PC-3 (cell line): ENCODE results near the gene CSF2. TPM values are rescaled to one million over a fixed set of nuclear protein-coding genes. Genes with fewer than 3 reads are reported as not detected.
A peak's percentile ranks its signal among the peaks of the same experiment; 100 is the strongest.

Source experiments
- ATAC-seq: fragments of 200-7000 bp; cut with Tn5 transposase; 2 replicates; pipeline ENCODE4 v1.9.1; 2020; ENCODE audit warnings: mild to moderate bottlenecking, moderate library complexity
- BruUV-seq: library from RNA; stranded (reverse); fragments of 400-500 nt; replicated peaks from 2 replicates; lab custom pipeline; 2021; lab: Mats Ljungman, UMichigan
- CTCF ChIA-PET: fragments of 300-600 bp; sonication (Branson Sonifier 250); formaldehyde crosslinking; loops from one replicate; lab custom pipeline; 2022; ENCODE audit warnings: antibody characterized with exemption; lab: Charles Lee
- POLR2A ChIA-PET: fragments of 300-600 bp; sonication (Branson Sonifier 250); formaldehyde crosslinking; loops from one replicate; lab custom pipeline; 2022; ENCODE audit warnings: antibody characterized with exemption; ENCODE audit not compliant: unreplicated experiment; lab: Charles Lee
- DNase-seq: peaks from one replicate; pipeline ENCODE4 v3.0.0-alpha.2; 2015
- H2AFZ ChIP-seq: fragments of 300-600 bp; sonication (generic); 2 replicates; pipeline ENCODE4 v1.6.0; 2016; ENCODE audit warnings: antibody characterized with exemption, low read length
- H3F3A ChIP-seq: fragments of 300-600 bp; sonication (generic); one replicate; pipeline ENCODE4 v1.6.0; 2017; ENCODE audit warnings: antibody characterized with exemption, low read length, control low read depth, mild to moderate bottlenecking; ENCODE audit not compliant: unreplicated experiment
- H3K27ac ChIP-seq: fragments of 300-600 bp; sonication (generic); 2 replicates; pipeline ENCODE4 v1.5.1; 2016; ENCODE audit warnings: mild to moderate bottlenecking, low read length
- H3K27me3 ChIP-seq: fragments of 300-600 bp; sonication (generic); 2 replicates; pipeline ENCODE4 v1.6.1; 2016; ENCODE audit warnings: low read length, mixed read lengths
- H3K36me3 ChIP-seq: fragments of 300-600 bp; sonication (generic); 2 replicates; pipeline ENCODE4 v1.6.1; 2016; ENCODE audit warnings: low read depth, mixed run types, low read length, mixed read lengths
- H3K4me1 ChIP-seq: fragments of 300-600 bp; sonication (generic); 2 replicates; pipeline ENCODE4 v1.5.1; 2016; ENCODE audit warnings: low read length; ENCODE audit not compliant: insufficient read depth
- H3K4me2 ChIP-seq: fragments of 300-600 bp; sonication (generic); 2 replicates; pipeline ENCODE4 v1.6.0; 2016; ENCODE audit warnings: low read length
- H3K4me3 ChIP-seq: fragments of 300-600 bp; sonication (generic); 2 replicates; pipeline ENCODE4 v1.5.1; 2016; ENCODE audit warnings: mild to moderate bottlenecking, low read length, mixed read lengths
- H3K79me2 ChIP-seq: fragments of 300-600 bp; sonication (generic); 2 replicates; pipeline ENCODE4 v1.6.1; 2017; ENCODE audit warnings: low read length, mixed read lengths
- H3K9ac ChIP-seq: fragments of 300-600 bp; sonication (generic); 2 replicates; pipeline ENCODE4 v1.6.0; 2016; ENCODE audit warnings: mild to moderate bottlenecking, low read length
- H3K9me2 ChIP-seq: fragments of 300-600 bp; sonication (generic); replicated peaks from 2 replicates; pipeline ENCODE4 v1.6.1; 2016; ENCODE audit warnings: mixed run types, low read length, mixed read lengths
- H3K9me3 ChIP-seq: fragments of 300-600 bp; sonication (generic); 2 replicates; pipeline ENCODE4 v1.6.1; 2016; ENCODE audit warnings: low read length, mixed read lengths
- H4K20me1 ChIP-seq: fragments of 300-600 bp; sonication (generic); 2 replicates; pipeline ENCODE4 v1.6.1; 2016; ENCODE audit warnings: low read length, mixed read lengths
- EZH2 ChIP-seq: fragments of 300-600 bp; sonication (generic); IDR thresholded peaks from one replicate; pipeline ENCODE4 v1.6.1; 2017; ENCODE audit warnings: antibody characterized with exemption, mild to moderate bottlenecking, low read length; ENCODE audit not compliant: unreplicated experiment
- EZH2phosphoT487 ChIP-seq: fragments of 300-600 bp; sonication (generic); IDR thresholded peaks from 2 replicates; pipeline ENCODE4 v1.6.1; 2018; ENCODE audit warnings: mild to moderate bottlenecking, antibody characterized with exemption, low read length, borderline replicate concordance
- intact Hi-C: fragments of 100-400 bp; cut with micrococcal nuclease; formaldehyde crosslinking; loops from 2 replicates; pipeline ENCODE4 v1.9.0; 2023
- total RNA-seq: library from RNA; depleted of rRNA; stranded (reverse); fragments of >200 nt; gene quantifications from 2 replicates; pipeline ENCODE4 v1.2.3, GENCODE V29; 2014
- TF ChIP-seq, protein P1 (sequence below): fragments of 300-600 bp; sonication (generic); conservative IDR thresholded peaks from 2 replicates; pipeline ENCODE4 v1.5.1; 2017; ENCODE audit warnings: antibody characterized with exemption, low read depth, mild to moderate bottlenecking, low read length

Gene CSF2
- total RNA-seq, 1 experiment from 2014 or later: 93.6 TPM

DNA sequence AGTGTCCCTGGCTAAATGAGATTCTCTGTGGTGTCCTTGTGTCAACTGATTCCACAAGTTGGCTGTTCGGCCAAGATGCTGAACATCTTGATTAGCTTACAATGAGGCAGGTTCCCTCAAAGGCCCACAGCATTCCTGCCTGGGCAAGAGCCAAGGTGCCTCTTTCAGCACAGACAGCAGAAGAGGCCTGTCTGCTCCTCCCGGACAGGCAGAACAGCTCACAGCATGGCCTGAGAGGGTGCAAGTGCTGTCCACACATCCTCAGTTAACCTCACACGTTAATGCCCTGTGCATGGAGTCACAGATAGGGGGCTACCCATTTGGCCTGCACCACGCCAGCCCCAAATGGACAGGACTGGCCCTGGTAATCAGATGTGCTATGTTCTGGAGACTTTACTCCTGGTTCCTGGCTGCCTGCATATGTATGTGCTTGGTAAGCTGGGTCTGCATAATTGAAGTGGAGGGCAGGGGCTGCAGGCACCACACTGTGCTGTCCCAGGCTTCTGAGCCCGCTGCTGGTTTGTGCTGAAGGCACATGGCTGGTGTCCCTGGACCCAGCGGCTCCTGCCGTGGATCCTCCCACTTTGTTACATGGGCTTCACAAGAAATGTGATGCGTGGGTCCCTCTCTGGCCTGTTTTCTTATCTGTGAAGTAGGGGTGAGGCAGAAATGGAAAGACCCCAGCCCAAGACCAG, 8.9 kb downstream of the CSF2 start:
- ChIA-PET POLR2A (no interaction called here), CTCF (no interaction called here)
- no peaks in the 10 kb centered on the region for H3K79me2 ChIP-seq
- TF ChIP-seq EZH2phosphoT487 (no peak), EZH2 (no peak)
- TF ChIP-seq, protein P1, sequence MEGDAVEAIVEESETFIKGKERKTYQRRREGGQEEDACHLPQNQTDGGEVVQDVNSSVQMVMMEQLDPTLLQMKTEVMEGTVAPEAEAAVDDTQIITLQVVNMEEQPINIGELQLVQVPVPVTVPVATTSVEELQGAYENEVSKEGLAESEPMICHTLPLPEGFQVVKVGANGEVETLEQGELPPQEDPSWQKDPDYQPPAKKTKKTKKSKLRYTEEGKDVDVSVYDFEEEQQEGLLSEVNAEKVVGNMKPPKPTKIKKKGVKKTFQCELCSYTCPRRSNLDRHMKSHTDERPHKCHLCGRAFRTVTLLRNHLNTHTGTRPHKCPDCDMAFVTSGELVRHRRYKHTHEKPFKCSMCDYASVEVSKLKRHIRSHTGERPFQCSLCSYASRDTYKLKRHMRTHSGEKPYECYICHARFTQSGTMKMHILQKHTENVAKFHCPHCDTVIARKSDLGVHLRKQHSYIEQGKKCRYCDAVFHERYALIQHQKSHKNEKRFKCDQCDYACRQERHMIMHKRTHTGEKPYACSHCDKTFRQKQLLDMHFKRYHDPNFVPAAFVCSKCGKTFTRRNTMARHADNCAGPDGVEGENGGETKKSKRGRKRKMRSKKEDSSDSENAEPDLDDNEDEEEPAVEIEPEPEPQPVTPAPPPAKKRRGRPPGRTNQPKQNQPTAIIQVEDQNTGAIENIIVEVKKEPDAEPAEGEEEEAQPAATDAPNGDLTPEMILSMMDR: no peak
- H3K4me3 ChIP-seq: no peak overlapping the region
- peaks cover 21% of the 10 kb centered on the region for H3K4me1 ChIP-seq
- DNase-seq: no peak
- H4K20me1 ChIP-seq: no peaks in the 10 kb centered on the region
- H3K9me3 ChIP-seq: no peaks in the 10 kb centered on the region
- ATAC-seq: no peak
- H3K4me2 ChIP-seq: no peak overlapping the region
- H3K9ac ChIP-seq: no peak overlapping the region
- H3K27ac ChIP-seq: no peak overlapping the region
- H2AFZ ChIP-seq: no peak overlapping the region
- intact Hi-C loops: no loop called here
- BruUV-seq: no TSS peak
- no peaks in the 10 kb centered on the region for H3F3A ChIP-seq
- no peaks in the 10 kb centered on the region for H3K27me3 ChIP-seq
- H3K36me3 ChIP-seq: no peaks in the 10 kb centered on the region
- H3K9me2 ChIP-seq: no peaks in the 10 kb centered on the region

DNA sequence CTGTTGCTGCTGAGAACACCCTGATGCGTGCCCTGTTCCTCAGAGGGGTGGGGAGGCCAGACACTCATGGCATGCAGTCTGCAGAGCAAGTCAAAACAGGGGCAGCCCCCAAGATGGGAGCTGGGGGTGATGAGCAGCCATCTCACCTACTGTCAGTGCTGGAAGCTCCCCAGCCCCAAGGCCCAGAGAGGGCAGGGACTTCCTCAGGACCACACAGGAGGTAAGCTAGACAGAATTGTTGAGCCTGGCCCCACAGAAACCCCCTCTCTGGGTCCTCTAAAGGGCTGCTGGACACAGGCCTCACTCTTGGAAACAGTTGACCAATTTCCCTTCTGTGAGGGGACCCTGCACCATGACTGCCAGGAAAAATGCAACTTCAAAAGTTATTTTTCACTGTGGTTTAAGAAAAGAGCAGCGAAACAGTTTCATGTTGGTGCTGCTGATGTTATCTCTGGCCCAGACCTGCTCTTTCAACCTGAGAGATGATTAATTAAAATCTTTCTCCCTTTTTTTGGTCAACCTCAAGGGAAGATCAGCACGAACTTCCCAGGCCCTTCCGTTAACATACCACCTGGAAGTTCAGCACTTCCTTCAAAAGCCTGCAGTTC, 9.6 kb downstream of the CSF2 start:
- H3K27ac ChIP-seq: no peak overlapping the region
- no peaks in the 10 kb centered on the region for H3K27me3 ChIP-seq
- no TSS peak for BruUV-seq
- no peaks in the 10 kb centered on the region for H3K79me2 ChIP-seq
- H3K4me1 ChIP-seq: peaks cover 21% of the 10 kb centered on the region
- H3K36me3 ChIP-seq: no peaks in the 10 kb centered on the region
- H3K4me3 ChIP-seq: no peak overlapping the region
- H3K9me3 ChIP-seq: no peaks in the 10 kb centered on the region
- DNase-seq: no peak
- TF ChIP-seq EZH2: no peak
- TF ChIP-seq, protein P1: no peak
- no peak for TF ChIP-seq EZH2phosphoT487
- POLR2A ChIA-PET: no interaction called here
- H3K9ac ChIP-seq: no peak overlapping the region
- CTCF ChIA-PET: no interaction called here
- H3K4me2 ChIP-seq: no peak overlapping the region
- intact Hi-C loops: no loop called here
- no peak for ATAC-seq
- no peaks in the 10 kb centered on the region for H3F3A ChIP-seq
- H3K9me2 ChIP-seq: no peaks in the 10 kb centered on the region
- H4K20me1 ChIP-seq: no peaks in the 10 kb centered on the region
- no peak overlapping the region for H2AFZ ChIP-seq

DNA sequence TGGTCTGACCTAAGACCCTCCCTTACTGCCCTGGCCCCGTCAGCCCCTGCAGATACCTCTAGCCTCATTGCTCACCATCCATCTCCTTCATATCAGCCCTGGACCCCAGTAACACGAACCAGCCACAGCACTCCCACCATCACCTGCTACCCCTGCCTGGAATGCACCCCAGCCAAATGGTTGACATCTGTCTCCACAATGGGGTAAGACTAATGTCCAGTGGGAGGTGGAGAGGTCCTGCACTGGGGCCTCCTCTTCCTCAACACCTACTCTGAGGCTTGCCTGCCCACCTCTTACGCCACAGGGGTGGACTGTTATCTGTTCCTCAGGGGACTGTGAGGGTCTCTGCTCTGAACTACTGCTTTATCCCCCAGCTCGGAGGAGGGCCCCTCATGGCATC, 12.1 kb downstream of the CSF2 start:
- Histone ChIP-seq H3K4me1 (peaks cover 36% of the 10 kb centered on the region), H3K9me3 (no peaks in the 10 kb centered on the region), H3K27me3 (no peaks in the 10 kb centered on the region), H3K27ac (peak overlapping the region; percentile 75), H3F3A (no peaks in the 10 kb centered on the region), H3K4me3 (no peak overlapping the region), H4K20me1 (no peaks in the 10 kb centered on the region), H3K36me3 (no peaks in the 10 kb centered on the region), H3K9ac (0 out of 2 replicates have a peak overlapping the region, but pooled peaks have one; percentile 6), H3K9me2 (no peaks in the 10 kb centered on the region), H3K79me2 (no peaks in the 10 kb centered on the region), H3K4me2 (peak overlapping the region; percentile 24; the same call in 1 of the 2 replicates), H2AFZ (no peak overlapping the region)
- ChIA-PET POLR2A (interaction anchor here (1.1 kb wide), 1 partner anchor 9 kb away, joined by 5 read pairs; no protein-coding TSS in a partner anchor), CTCF (no interaction called here)
- TF ChIP-seq, protein P1: no peak
- TF ChIP-seq EZH2 (no peak), EZH2phosphoT487 (no peak)
- BruUV-seq: no TSS peak
- no peak for DNase-seq
- intact Hi-C loops: no loop called here
- no peak for ATAC-seq
